ENCODE data around the gene RELA.

RELA gene

DNA sequence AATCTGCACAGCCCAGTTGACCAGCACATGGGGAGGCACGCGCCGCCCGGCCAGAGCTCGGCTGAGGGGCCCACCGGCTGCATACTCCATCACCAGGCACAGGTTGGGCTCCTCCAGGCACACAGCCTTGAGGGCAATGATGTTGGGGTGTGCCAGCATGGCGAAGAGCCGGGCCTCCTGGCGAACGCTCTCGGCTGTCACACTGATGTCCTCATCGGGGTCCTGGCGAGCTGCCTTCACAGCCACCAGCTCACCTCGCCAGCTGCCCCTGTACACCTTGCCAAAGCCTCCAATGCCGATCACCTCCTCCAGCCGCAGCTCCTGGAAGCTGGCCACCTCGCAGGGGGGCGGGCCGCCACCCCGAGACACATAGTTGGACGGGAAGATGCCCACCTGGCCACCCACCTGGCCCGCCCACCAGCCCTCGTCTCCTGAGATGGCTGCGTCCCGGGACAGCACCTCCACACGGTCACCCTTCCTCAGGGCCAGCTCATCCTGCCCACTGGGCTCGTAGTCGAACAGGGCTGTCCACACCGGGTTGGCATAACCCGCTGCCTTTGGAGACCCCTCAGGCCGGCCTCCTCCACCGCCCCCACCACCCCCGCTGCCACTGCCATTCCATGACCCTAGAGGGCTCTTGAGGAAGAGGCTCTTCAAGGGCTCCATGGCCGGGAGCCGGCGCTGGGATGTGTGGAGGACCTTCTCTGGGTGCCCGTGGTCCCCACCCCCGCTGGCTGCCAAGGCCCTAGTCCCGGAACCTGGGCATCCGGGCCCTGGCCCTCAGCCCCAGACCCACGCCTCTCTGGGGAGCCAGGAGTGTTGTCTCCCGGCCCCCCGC lies 49.4 kb downstream of the RELA start:
- no peak for DNase-seq (ENCODE audit: low read depth)

DNA sequence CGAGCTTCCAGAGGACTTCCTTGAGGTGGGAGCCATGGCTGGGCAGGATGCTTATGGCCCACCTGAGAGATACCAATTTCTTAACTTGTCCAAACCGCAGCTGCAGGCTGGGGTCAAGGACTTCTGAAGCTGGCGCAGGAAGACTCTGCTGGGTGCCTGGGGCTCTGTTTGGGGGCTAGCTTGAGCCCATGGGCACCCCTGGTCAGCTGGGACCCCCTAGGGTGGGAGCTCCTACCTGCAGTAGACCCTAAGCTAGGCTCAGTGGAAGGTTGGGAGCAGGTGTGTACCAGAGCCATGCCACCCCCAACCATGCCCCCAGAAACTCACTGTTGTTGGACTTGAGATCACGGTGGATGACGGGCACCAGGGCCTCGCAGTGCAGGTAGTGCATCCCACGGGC lies 50.0 kb downstream of the RELA start:
- no peak for DNase-seq (ENCODE audit: low read depth)

DNA sequence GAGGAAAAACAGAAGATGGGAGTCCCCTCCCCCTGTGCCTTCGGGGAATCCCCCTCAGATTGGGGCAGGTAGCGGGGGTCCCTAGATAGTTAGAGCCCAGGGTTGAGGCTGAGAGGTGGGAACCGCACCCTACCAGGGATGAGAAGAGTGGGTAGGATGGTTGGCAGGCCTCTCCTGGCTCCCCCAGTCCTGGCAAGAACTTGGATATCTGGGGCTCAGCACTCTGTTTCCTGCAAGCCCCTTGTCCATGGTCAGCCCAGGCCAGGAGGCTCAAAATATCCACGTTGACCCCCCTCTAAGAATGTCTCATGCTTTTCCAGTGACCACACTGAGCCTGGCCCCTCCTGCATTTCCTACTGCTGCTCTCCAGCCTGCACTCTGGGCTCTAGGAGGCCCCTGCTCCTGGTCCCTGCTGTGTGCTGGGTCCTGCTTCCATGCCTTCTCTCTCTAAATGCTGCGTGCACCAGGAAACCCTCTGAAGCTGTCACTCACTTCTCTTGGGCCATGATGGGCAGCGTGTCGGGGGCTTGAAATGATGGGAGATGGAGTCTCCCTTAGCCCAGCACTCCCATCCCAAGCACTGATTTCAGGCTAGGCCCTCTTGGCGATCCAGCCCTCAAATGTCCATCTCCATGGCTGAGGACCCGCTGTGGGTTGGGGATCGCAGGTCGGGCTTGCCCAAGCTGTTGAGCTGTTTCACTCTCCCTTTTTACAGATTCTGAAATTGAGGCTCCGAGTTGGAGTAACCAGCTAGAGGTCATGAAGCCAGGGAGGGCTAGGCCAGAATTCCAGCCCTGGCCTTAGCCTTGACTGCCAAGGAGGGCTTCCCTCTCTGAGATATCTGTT lies 50.7 kb downstream of the RELA start:
- DNase-seq (ENCODE audit: low read depth), result no peak

DNA sequence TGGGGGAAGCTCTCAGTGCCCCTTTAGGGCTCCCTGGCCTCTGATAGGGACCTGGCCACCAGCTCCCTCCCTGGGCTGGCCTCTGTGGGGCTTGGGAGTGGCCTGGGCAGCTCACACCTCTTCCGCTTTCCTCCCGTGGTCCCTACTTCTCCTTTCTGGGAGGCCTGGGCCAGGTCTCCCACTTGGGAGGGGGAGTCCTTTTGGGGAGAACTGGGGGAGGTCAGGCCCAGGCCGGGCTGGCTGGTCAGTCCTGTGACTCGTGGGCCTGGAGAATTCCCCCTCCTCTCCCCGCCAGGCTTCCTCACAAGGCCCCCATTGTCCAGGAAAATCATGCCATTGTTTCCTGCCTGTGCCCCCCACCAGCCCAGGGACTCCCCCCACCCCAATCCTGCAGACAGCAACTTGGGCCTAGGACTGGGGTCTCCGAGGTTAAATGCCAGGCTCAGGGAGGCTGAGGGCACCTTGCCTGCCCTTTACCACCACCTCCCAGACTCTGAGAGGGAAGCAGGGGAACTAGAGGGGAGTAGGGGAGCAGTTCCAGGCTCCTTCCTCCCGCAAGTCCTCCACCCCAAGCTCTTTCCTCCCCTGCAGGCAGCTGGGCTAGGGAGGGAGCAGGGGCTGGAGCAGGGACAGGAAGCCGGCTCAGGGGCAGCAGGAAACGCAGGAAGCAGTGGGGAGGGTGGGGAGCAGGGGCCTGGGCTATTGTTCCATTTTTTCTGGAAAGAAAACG lies 51.5 kb downstream of the RELA start:
- DNase-seq (ENCODE audit: low read depth), result no peak

DNA sequence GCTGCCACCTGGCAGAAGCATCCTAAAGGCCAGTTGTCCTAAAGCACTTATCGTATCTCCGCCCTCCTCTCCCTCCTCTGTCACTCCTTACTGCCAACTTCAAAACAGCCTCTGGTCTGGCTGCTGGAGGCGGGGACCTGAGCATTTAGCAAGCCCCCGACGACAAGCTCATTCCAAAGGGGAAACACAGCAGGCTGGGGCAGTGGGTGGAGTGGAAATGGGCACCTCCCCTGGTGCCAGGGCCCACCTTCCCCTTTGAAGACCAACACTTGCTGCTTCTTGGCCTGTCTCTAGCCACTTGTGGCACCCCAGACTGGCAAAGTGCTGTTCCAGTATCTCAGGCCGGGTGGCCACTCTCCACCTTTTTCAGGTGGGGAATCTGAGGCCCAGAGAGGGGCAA lies 52.3 kb downstream of the RELA start:
- no peak for DNase-seq (ENCODE audit: low read depth)

DNA sequence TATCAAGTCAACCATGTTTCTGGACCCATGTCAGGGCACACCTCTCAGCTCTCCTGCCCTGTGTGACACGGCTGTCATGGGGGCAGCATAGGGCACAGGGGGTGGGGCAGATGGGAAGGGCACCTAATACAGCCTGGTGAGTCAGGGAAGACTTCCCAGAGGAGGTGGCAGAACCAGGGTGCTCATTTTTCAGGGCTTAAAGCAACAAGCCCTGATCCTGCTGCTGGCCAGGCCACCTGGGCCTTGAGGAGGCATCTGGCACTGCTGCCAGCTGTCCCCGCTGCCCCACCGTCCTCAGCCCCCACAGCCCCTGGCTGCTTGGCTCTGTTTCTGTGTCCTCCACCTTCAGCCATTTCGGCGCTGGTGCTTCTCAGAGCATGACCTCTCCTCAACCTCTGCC lies 53.1 kb downstream of the RELA start:
- no peak for DNase-seq (ENCODE audit: low read depth)

DNA sequence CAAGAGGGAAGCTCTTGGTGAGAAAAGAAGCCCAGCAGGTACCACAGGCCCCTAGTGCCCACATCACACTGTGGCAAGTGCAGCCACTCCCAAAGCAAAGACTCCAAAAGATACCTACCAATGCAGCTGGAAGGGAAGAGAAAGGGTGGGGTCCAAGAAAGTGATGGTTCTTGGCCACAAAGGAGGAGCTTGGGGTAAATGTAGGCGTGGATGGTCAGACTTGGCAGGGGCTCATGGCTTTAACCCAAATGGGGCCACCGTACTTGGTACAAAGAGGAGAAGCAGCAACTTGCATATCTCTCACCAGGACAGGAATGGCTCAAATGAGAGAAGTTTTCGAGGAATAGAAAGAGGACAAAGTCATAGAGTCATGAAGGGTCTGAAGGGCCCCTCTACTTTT lies 53.5 kb downstream of the RELA start:
- no peak for DNase-seq (ENCODE audit: low read depth)

DNA sequence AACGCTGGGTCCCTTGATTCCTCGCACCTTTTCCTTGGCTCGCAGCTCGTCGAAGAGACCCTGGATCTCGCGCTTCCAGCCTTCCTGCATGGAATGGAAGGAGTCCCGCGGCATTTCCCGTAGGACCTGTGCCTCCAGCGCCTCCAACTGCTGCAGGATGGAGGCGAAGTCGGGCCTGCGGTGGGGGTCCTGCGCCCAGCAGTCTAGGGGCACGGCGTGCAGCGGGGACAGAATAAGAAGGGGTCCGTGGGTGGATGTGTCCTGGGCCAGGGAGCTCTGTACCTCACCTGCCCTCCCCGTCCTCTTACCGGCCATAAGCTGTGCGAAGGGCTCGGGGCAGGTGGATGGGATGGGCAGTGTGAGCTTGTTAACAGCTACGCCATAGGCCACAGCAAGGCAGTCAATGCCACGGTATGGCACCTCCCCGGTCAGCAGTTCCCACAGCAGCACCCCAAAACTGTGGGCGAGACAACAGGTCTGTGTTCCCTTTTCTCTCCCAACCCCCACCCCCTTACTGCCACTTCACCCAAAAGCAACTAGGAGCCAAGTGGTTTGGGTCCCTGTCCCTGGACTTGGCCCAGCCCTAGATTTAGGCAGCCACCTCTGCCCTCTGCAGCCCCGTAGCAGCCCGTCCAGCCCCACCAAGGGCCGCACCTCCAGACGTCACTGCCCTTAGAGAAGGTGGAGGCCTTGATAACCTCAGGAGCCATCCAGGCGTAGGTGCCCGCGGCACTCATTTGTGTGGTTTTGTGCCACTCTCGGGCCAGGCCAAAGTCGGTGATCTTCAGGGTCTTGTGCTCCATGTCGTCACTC lies 54.9 kb downstream of the RELA start:
- no peak for DNase-seq (ENCODE audit: low read depth)

DNA sequence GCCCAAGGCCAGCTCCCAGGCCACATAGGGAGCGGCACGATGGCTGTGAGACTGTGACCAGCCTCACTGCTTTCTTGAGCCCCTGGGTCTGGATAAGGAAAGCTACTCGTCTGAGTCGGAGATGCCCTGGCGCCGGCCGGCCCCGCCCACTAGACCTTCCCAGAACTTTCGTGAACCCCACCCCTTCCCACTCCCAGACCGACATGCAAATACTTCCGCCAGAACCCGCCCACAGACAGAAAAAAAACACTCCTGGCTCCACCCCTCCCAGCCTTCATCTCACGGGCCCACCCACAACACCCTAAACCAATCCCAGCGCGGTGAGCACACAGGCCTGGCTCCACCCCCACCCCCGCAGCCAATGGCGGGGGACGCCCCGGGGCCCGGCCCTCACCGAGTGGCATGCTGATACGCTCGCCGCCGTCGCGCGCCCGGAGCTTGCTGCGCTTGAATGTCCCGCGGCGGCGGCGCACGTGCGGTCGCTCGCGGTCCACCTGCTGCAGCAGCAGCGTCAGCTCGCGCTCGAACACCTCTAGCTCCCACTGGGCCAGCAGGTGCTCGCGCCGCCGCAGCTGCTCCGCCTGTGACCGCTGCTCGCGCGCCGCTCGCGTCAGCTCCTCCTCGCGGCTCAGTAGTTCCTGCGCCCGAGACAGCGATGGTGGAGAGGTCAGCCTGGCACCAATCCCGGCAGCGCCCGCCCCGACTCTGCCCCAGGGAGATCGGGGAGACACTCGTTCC lies 55.7 kb downstream of the RELA start:
- DNase-seq (ENCODE audit: low read depth), result no peak

DNA sequence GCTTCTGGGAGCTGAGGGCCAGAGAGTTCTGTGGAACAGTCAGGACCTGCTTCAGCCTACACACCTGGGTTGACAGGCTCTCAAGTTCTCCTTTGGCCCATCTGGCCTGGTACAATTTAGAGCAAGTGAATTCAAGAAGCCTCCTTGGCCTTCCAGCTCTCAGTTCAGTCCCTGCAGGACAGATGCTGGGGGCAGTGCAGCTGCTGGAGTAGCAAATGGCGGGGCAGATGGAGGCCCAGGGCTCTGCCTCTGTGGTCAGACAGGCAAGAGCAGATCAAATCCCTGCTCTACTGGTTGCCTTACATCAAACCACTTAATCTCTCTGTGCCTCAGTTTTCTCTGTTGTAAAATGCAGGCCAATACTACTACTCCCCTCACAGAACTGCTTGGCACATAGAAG lies 58.5 kb downstream of the RELA start:
- no peak for DNase-seq (ENCODE audit: low read depth)

Measured in activated T-helper 1 cell treated with Interleukin-2 at 50 U/mL for 16 hours (primary cell).